HEK293T (cell line): ENCODE results near the gene SMIM33.
A peak's percentile ranks its signal among the peaks of the same experiment; 100 is the strongest.
"Not testable (repeated sequence)": the region's sequence is repeated elsewhere in the genome, so short reads cannot be mapped to it uniquely, and the experiment has no call there.

Experiments used
- CTCF ChIA-PET: fragments of 350-600 bp; formaldehyde crosslinking; extraction: SDS; loops from one replicate; lab custom pipeline; 2021; ENCODE audit warnings: antibody characterized with exemption, inconsistent platforms; lab: Yijun Ruan, JAX
- POLR2A ChIA-PET: fragments of 350-600 bp; formaldehyde crosslinking; extraction: SDS; loops from one replicate; lab custom pipeline; 2020; ENCODE audit warnings: antibody characterized with exemption, inconsistent platforms; lab: Yijun Ruan, JAX
- DNase-seq: peaks from one replicate; pipeline ENCODE4 v3.0.0; 2012; ENCODE audit warnings: mixed read lengths; ENCODE audit errors: extremely low spot score
- ARNT ChIP-seq: fragments of 450-650 bp; IDR thresholded peaks from 2 replicates; pipeline ENCODE4 v1.6.1; 2017; ENCODE audit warnings: mild to moderate bottlenecking
- BHLHE40 ChIP-seq: fragments of 450-650 bp; IDR thresholded peaks from 2 replicates; pipeline ENCODE4 v1.6.1; 2016; ENCODE audit warnings: mild to moderate bottlenecking, moderate library complexity, borderline replicate concordance
- CTBP1 ChIP-seq: fragments of 450-650 bp; IDR thresholded peaks from 2 replicates; pipeline ENCODE4 v1.6.1; 2016; ENCODE audit warnings: borderline replicate concordance
- ELF4 ChIP-seq: fragments of 450-650 bp; IDR thresholded peaks from 2 replicates; pipeline ENCODE4 v1.6.1; 2017; ENCODE audit warnings: antibody characterized with exemption
- FOXA1 ChIP-seq: fragments of 450-650 bp; IDR thresholded peaks from 2 replicates; pipeline ENCODE4 v1.6.1; 2016; ENCODE audit warnings: mild to moderate bottlenecking
- FOXK2 ChIP-seq: fragments of 450-650 bp; IDR thresholded peaks from 2 replicates; pipeline ENCODE4 v1.6.1; 2016; ENCODE audit warnings: mild to moderate bottlenecking
- FOXM1 ChIP-seq: fragments of 450-650 bp; IDR thresholded peaks from 2 replicates; pipeline ENCODE4 v1.6.1; 2017; ENCODE audit warnings: mild to moderate bottlenecking, borderline replicate concordance
- HDGF ChIP-seq: fragments of 450-650 bp; IDR thresholded peaks from 2 replicates; pipeline ENCODE4 v1.6.1; 2017; ENCODE audit warnings: antibody characterized with exemption, borderline replicate concordance
- L3MBTL2 ChIP-seq: fragments of 450-650 bp; conservative IDR thresholded peaks from 2 replicates; pipeline ENCODE4 v1.6.1; 2016; ENCODE audit warnings: mild to moderate bottlenecking
- LEF1 ChIP-seq: fragments of 450-650 bp; IDR thresholded peaks from 2 replicates; pipeline ENCODE4 v1.6.1; 2017; ENCODE audit warnings: mild to moderate bottlenecking, borderline replicate concordance
- NFRKB ChIP-seq: fragments of 450-650 bp; IDR thresholded peaks from 2 replicates; pipeline ENCODE4 v1.6.1; 2016; ENCODE audit warnings: mild to moderate bottlenecking, moderate library complexity
- SP1 ChIP-seq: fragments of 450-650 bp; IDR thresholded peaks from 2 replicates; pipeline ENCODE4 v1.6.1; 2017
- SUZ12 ChIP-seq: fragments of 450-650 bp; IDR thresholded peaks from 2 replicates; pipeline ENCODE4 v1.6.1; 2016; ENCODE audit warnings: mild to moderate bottlenecking
- TARDBP ChIP-seq: fragments of 450-650 bp; IDR thresholded peaks from 2 replicates; pipeline ENCODE4 v1.6.1; 2016
- ZNF384 ChIP-seq: fragments of 450-650 bp; IDR thresholded peaks from 2 replicates; pipeline ENCODE4 v1.6.1; 2016
- TF ChIP-seq, protein P1 (sequence below): fragments of 450-650 bp; IDR thresholded peaks from 2 replicates; pipeline ENCODE4 v1.6.1; 2016

SMIM33 gene

DNA sequence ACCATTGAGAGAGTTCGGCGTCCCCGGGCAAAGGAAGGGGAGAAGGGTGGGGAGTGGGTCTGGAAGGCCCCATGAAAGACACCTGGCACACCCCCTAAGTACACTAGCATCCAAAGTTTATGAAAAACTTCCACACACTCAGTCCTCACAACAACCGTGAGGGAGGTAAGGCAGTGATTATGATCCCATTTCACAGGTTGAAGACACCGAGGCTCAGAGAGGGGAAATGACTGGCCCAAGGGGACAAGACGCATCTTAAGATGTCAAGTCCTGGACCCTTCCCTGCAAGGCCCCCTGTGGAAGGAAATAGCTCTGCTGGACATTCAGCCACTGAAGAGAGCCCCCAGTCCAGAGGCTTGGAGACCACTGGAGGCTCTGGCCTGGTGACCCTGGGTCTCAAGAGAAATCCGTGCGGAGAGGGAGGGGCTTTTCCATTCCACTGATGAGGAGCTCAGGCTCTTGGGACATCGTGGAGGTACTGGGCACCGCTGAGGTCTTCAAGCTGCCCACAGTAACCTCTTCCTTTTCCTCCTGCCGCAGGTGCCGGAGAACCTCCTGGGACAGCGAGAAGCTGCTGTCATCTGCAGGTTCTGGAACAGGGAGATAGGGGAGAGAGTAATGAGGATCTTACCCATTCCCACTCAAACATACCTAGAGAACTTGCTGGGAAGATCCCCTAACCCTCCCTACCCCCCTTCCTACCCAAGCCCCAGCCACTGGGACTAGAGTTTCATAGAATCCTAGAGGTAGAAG lies 5.2 kb downstream of the SMIM33 start:
- ChIA-PET POLR2A (no interaction called here), CTCF (no interaction called here)
- no peak for DNase-seq
- no peak for TF ChIP-seq FOXK2
- no peak for TF ChIP-seq ARNT
- TF ChIP-seq, protein P1, sequence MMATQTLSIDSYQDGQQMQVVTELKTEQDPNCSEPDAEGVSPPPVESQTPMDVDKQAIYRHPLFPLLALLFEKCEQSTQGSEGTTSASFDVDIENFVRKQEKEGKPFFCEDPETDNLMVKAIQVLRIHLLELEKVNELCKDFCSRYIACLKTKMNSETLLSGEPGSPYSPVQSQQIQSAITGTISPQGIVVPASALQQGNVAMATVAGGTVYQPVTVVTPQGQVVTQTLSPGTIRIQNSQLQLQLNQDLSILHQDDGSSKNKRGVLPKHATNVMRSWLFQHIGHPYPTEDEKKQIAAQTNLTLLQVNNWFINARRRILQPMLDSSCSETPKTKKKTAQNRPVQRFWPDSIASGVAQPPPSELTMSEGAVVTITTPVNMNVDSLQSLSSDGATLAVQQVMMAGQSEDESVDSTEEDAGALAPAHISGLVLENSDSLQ: no peak
- TF ChIP-seq ZNF384: no peak
- no peak for TF ChIP-seq BHLHE40
- TF ChIP-seq SUZ12: no peak
- no peak for TF ChIP-seq LEF1
- TF ChIP-seq CTBP1: no peak
- TF ChIP-seq FOXM1: no peak
- no peak for TF ChIP-seq FOXA1
- TF ChIP-seq L3MBTL2: no peak
- TF ChIP-seq SP1: no peak
- TF ChIP-seq HDGF: no peak
- no peak for TF ChIP-seq NFRKB
- no peak for TF ChIP-seq TARDBP
- no peak for TF ChIP-seq ELF4

DNA sequence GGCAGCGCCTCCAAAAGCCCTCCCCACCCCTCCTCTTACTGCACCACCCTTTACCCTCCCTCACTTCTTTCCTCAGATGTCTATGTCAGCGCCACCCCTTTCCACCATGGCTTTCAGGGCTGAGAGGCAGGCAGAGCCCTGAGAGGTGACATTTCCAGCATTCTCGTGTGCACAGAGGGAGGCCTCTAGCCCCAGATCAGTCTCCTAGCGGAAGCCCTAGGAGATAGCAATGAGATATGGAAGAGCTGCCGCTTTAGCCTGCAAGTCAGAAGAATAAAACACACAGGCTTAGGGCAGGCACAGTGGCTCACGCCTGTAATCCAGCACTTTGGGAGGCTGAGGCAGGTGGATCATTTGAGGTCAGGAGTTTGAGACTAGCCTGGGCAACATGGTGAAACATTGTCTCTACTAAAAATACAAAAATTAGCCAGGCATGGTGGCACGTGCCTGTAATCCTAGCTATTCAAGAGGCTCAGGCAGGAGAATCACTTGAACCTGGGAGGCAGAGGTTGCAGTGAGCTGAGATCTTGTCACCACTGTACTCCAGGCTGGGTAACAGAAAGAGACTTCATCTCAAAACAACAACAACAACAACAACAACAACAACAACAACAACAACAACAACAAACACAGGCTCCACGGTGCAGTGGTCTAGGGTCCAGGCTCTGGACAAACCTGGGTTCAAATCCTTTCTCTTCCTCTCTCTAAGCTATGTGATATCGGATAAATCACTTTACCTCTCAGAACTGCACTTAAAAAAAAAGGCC lies 8.0 kb downstream of the SMIM33 start:
- CTCF ChIA-PET, POLR2A ChIA-PET: not testable (repeated sequence)
- peak; percentile 6 for DNase-seq

DNA sequence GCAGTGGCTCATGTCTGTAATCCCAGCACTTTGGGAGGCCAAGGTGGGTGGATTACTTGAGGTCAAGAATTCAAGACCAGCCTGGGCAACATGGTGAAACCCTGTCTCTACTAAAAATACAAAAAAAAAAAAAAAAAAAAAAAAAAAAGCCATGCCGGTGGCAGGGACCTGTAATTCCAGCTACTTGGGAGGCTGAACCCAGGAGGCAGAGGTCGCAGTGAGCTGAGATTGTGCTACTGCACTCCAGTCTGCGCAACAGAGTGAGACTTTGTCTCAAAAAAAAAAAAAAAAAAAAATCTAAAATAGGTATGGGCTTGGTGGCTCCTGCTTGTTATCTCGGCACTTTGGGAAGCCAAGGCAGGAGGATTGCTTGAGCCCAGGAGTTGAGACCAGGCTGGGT lies 8.9 kb downstream of the SMIM33 start:
- TF ChIP-seq ZNF384: peak; percentile 41; the same call in 1 of the 2 replicates
- DNase-seq, POLR2A ChIA-PET, CTCF ChIA-PET: not testable (repeated sequence)

DNA sequence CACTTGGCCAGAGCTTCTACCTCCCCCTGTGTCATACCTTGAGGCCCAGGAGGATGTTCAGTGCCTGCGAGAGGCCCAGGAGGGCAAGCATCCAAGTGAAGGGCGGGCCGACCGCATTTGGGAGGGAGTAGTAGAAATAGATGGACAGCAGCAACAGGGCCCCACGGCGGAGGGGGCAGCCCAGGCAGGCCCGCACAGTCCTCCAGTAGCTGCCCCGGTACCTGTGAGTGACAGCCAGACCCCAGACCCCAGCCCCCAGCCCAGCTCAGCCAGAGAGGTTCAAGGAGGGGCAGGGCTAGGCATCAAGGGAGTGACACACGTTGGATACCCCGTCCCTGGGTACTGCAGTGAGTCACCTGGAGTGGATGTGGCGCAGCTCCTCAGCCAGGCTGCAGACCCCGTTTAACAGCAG lies 10.3 kb downstream of the SMIM33 start:
- CTCF ChIA-PET: no interaction called here
- no peak for DNase-seq
- TF ChIP-seq FOXK2 (no peak), ZNF384 (no peak), NFRKB (no peak), FOXM1 (no peak), ELF4 (no peak), LEF1 (no peak)
- POLR2A ChIA-PET: interaction anchor here (1.0 to 3.9 kb wide), 3 partner anchors 14 to 80 kb away, joined by 3 to 17 read pairs (median 6); partner anchors contain the start of genes DNAJC18 and UBE2D2

DNA sequence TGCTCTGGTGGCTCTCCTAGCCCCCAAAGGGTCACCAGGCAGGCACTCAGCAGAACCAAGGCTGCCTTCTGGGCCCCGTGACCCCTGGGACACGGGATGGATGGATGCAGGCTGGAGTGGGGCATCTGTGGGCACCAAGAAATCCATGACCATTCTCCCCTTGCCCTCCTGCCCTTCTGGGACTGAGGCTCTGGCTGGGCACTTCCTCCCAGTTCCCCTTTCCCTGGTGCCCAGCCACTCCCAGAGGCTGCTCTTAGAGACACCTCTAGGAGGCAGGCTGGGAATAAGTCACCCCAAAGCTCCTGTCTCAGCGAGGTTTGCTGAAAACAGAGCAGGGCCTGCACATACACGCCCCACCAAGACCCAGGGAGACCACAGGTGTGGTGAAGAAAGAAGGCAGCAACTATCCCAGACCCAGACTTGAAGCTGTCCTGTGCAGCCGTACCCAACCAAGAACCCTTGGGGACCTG lies 10.8 kb downstream of the SMIM33 start:
- DNase-seq: no peak
- CTCF ChIA-PET: interaction anchor here (0.6 to 1.0 kb wide), 2 partner anchors 14 to 73 kb away, joined by 3 read pairs; no protein-coding TSS in a partner anchor
- no peak for TF ChIP-seq FOXM1
- TF ChIP-seq FOXK2: no peak
- no peak for TF ChIP-seq CTBP1
- POLR2A ChIA-PET: interaction anchor here (1.0 to 3.9 kb wide), 4 partner anchors 15 to 139 kb away, joined by 3 to 17 read pairs (median 4); partner anchors contain the start of genes DNAJC18 and UBE2D2

DNA sequence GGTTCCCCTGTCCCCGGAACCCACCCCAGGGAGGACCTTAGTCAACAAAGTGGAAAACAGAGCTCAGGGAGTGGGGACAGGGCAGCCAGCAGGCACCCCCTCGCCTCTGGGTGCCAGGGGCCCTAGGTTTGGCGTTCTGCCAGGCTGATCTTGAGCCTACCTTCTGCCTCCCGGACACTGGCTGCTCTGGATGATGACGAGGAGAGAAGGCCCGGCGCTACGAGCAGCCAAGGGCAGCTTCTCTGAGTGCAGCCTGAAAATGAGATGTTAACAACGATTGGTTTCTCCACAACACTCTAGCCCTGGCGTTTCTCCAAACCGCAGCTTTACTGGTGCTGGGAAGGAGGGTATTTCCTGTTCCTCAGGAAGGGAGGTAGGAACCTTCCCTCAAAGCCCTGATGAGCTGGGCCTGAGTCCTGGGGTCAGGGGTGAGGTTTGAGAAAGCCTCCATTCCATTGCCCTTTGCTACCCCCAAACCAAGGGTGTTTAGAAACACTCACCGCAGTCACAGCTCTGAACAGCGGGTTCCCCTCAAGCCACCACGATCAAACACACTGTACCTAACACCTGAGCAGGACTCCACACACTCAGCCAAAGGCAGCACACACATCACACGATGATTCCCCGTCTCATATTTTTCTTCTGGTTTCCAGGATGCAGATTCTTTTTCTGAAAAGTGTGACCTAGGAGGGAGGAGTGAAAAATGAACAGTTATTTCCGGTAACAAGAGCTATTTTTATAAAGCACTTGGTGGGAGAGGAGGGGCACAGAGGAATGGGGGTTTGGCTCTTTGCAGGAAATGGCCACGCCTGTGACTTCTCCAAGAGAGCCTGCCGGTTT lies 11.5 kb downstream of the SMIM33 start, which contains the start of gene STING1:
TSS of gene STING1 (minus strand) at position 709 of the 840 bp plus-strand sequence. CDS start 1,054 bp downstream, outside the sequence.
- CTCF ChIA-PET: interaction anchor here (0.6 to 1.0 kb wide), 2 partner anchors 14 to 74 kb away, joined by 3 read pairs; no protein-coding TSS in a partner anchor
- TF ChIP-seq BHLHE40 (no peak), HDGF (no peak), SUZ12 (no peak), ZNF384 (no peak), L3MBTL2 (no peak), FOXM1 (no peak), NFRKB (no peak), ARNT (no peak), TARDBP (no peak), FOXA1 (no peak), LEF1 (no peak), ELF4 (no peak), SP1 (no peak), FOXK2 (no peak), CTBP1 (no peak)
- TF ChIP-seq, protein P1: no peak
- no peak for DNase-seq
- POLR2A ChIA-PET: interaction anchor here (1.0 to 3.9 kb wide), 4 partner anchors 15 to 140 kb away, joined by 3 to 17 read pairs (median 4); partner anchors contain the start of genes DNAJC18 and UBE2D2

DNA sequence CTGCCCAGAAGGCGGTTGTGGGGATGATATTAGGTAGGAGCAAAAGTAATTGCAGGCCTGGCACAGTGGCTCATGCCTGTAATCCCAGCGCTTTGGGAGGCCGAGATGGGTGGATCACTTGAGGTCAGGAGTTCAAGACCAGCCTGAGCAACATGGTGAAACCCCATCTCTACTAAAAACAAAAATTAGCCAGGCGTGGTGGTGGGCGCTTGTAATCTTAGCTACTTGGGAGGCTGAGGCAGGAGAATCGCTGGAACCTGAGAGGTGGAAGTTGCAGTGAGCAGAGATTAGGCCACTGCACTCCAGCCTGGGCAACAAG lies 12.0 kb downstream of the SMIM33 start:
- DNase-seq, CTCF ChIA-PET: not testable (repeated sequence)
- POLR2A ChIA-PET: interaction anchor here (1.2 to 3.9 kb wide), 2 partner anchors 44 to 141 kb away, joined by 3 to 17 read pairs; partner anchors contain the start of gene DNAJC18
